NT2/D1 (cell line): ENCODE measurements around the gene PRKCG.

Experiments used
- YY1 ChIP-seq: IDR thresholded peaks from 2 replicates; pipeline ENCODE4 v1.6.1; 2011; ENCODE audit not compliant: insufficient read length, insufficient read depth
- ZNF274 ChIP-seq: IDR thresholded peaks from 2 replicates; pipeline ENCODE4 v1.6.1; 2011; ENCODE audit warnings: mild to moderate bottlenecking, low read depth, low read length

DNA sequence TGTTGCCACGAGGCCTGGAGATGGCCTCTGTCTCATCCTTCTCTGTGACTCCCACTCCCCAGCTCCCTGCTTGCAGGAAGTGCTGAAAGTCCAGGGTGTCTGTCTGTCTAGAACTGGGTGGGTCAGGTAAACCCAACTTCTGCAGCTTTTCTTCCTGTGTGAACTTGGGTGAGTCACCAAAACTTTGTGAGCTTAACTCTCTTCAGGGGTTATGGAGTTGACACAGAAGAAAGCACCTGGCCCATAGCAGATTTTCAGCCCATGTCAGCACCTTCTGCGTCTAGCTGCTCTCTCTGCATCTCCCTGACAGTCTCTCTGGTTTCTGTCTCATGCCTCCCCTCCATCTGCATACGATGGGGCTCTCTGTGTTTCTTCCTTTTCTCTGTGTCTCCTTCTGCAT, 22.9 kb downstream of the PRKCG start:
- TF ChIP-seq ZNF274 (no peak), YY1 (no peak)
